ENCODE measurements around the gene BTG4.
A peak's percentile ranks its signal among the peaks of the same experiment; 100 is the strongest.

DNA sequence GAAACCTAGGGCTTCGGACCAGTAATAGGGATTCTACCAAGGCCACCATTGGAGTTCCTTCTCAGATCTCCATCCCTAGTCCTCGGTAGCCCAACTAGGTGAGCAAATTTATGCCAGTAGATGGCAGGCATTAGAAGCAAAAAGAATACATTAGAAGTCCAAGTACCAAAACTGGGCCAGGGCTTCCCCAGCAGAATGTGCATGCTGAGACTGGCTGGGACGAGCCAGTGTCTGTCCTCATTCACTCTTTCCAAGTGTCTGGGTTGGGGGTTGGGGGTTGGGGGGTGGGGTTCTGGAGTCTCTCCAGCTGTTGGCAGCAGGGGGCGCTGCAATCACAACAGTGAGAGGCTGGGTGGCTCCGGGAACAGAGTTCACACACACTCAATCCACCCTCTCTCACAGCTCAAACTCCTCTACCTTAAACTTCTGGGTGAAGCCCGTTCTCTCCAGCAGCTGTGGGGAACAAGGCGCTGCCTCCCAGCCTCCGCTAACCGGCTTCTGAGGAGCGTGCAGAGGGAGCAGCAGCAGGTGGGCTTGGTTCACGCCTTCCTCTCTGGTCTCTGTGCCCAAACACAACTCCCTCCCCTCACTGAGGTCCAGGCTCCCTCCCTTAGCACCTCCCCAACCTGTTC is 57.5 kb downstream of the BTG4 start:
- no peak for TF ChIP-seq POLR2A (IDR thresholded peaks at IDR 0.05)
- TF ChIP-seq, protein P1, sequence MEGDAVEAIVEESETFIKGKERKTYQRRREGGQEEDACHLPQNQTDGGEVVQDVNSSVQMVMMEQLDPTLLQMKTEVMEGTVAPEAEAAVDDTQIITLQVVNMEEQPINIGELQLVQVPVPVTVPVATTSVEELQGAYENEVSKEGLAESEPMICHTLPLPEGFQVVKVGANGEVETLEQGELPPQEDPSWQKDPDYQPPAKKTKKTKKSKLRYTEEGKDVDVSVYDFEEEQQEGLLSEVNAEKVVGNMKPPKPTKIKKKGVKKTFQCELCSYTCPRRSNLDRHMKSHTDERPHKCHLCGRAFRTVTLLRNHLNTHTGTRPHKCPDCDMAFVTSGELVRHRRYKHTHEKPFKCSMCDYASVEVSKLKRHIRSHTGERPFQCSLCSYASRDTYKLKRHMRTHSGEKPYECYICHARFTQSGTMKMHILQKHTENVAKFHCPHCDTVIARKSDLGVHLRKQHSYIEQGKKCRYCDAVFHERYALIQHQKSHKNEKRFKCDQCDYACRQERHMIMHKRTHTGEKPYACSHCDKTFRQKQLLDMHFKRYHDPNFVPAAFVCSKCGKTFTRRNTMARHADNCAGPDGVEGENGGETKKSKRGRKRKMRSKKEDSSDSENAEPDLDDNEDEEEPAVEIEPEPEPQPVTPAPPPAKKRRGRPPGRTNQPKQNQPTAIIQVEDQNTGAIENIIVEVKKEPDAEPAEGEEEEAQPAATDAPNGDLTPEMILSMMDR (IDR thresholded peaks at IDR 0.05): peak in 2 of 5 experiments; percentile 22 to 46
